MM.1S (cell line): ENCODE results near the gene MED1.
"Not testable (repeated sequence)": the region's sequence is repeated elsewhere in the genome, so short reads cannot be mapped to it uniquely, and the experiment has no call there.

Experiments
- DNase-seq: peaks from one replicate; pipeline ENCODE4 v3.0.0-alpha.2; 2015
- H2AFZ ChIP-seq: fragments of 300-600 bp; sonication (generic); 2 replicates; pipeline ENCODE4 v1.6.0; 2016; ENCODE audit warnings: antibody characterized with exemption, low read length
- H3F3A ChIP-seq: fragments of 300-600 bp; sonication (generic); 2 replicates; pipeline ENCODE4 v1.6.1; 2016; ENCODE audit warnings: mild to moderate bottlenecking, antibody characterized with exemption, low read length, moderate library complexity, mixed read lengths; ENCODE audit not compliant: insufficient read depth
- H3K27ac ChIP-seq: fragments of 300-600 bp; sonication (generic); 2 replicates; pipeline ENCODE4 v1.5.1; 2016; ENCODE audit warnings: mild to moderate bottlenecking, low read length
- H3K27me3 ChIP-seq: fragments of 300-600 bp; sonication (generic); replicated peaks from 2 replicates; pipeline ENCODE4 v1.6.0; 2016; ENCODE audit warnings: low read length; ENCODE audit not compliant: insufficient read depth
- H3K36me3 ChIP-seq: fragments of 300-600 bp; sonication (generic); replicated peaks from 2 replicates; pipeline ENCODE4 v1.6.1; 2016; ENCODE audit warnings: mild to moderate bottlenecking, low read length, mixed read lengths; ENCODE audit not compliant: insufficient read depth
- H3K4me1 ChIP-seq: fragments of 300-600 bp; sonication (generic); 2 replicates; pipeline ENCODE4 v1.6.1; 2016; ENCODE audit warnings: low read length, mixed read lengths
- H3K4me2 ChIP-seq: fragments of 300-600 bp; sonication (generic); 2 replicates; pipeline ENCODE4 v1.6.0; 2016; ENCODE audit warnings: low read depth, low read length
- H3K4me3 ChIP-seq: fragments of 300-600 bp; sonication (generic); 2 replicates; pipeline ENCODE4 v1.5.1; 2016; ENCODE audit warnings: low read length, mixed read lengths
- H3K79me2 ChIP-seq: fragments of 300-600 bp; sonication (generic); 2 replicates; pipeline ENCODE4 v1.6.1; 2016; ENCODE audit warnings: mixed run types, low read length, mixed read lengths
- H3K9ac ChIP-seq: fragments of 300-600 bp; sonication (generic); 2 replicates; pipeline ENCODE4 v1.6.1; 2016; ENCODE audit warnings: low read length, mixed read lengths
- H3K9me2 ChIP-seq: fragments of 300-600 bp; sonication (generic); replicated peaks from 2 replicates; pipeline ENCODE4 v1.6.1; 2016; ENCODE audit warnings: mild to moderate bottlenecking, low read length, mixed read lengths; ENCODE audit not compliant: insufficient read depth
- H3K9me3 ChIP-seq: fragments of 300-600 bp; sonication (generic); replicated peaks from 2 replicates; pipeline ENCODE4 v1.6.1; 2016; ENCODE audit warnings: mild to moderate bottlenecking, low read length, mixed read lengths; ENCODE audit not compliant: insufficient read depth
- H4K20me1 ChIP-seq: fragments of 300-600 bp; sonication (generic); 2 replicates; pipeline ENCODE4 v1.6.1; 2016; ENCODE audit warnings: mild to moderate bottlenecking, low read length, moderate library complexity, mixed read lengths; ENCODE audit not compliant: insufficient read depth
- CTCF ChIP-seq: fragments of 300-600 bp; sonication (generic); IDR thresholded peaks from 2 replicates; pipeline ENCODE4 v1.5.1; 2016; ENCODE audit warnings: antibody characterized with exemption, low read length, mixed read lengths
- EZH2 ChIP-seq: fragments of 300-600 bp; sonication (generic); optimal IDR thresholded peaks from 2 replicates; pipeline ENCODE3; 2017; ENCODE audit warnings: low read depth, mild to moderate bottlenecking, antibody characterized with exemption, low read length, mixed read lengths
- EZH2phosphoT487 ChIP-seq: fragments of 300-600 bp; sonication (generic); IDR thresholded peaks from 2 replicates; pipeline ENCODE4 v1.6.1; 2018; ENCODE audit warnings: antibody characterized with exemption, low read length

The MED1 gene

GRCh38 chr17:39450847-39451581 is at the start of gene MED1:
Gene MED1, minus strand, starts transcription at chr17:39451263. Its CDS starts 201 bp downstream, at chr17:39451062.
- Histone ChIP-seq H2AFZ (peak within 1 kb of the TSS; percentile 97), H4K20me1 (no peaks in the 10 kb centered on the region), H3K9me2 (no peaks in the 10 kb centered on the region), H3K9ac (peak within 1 kb of the TSS; percentile 95), H3F3A (peaks cover 3% of the 10 kb centered on the region; the same call in 1 of the 2 replicates), H3K9me3 (no peaks in the 10 kb centered on the region), H3K4me3 (peak within 1 kb of the TSS; percentile 99), H3K79me2 (peaks cover 44% of the 10 kb centered on the region), H3K4me1 (peaks cover 3% of the 10 kb centered on the region), H3K4me2 (peak within 1 kb of the TSS; percentile 86), H3K27me3 (no peaks in the 10 kb centered on the region), H3K27ac (peak within 1 kb of the TSS; percentile 49), H3K36me3 (peaks cover 3% of the 10 kb centered on the region; the same call in 1 of the 2 replicates)
- TF ChIP-seq EZH2 = no peak
- no peak for TF ChIP-seq EZH2phosphoT487
- no peak for TF ChIP-seq CTCF
- peak; percentile 98 for DNase-seq

- not testable (repeated sequence) for H3K27ac ChIP-seq, H3K4me2 ChIP-seq, H3K4me3 ChIP-seq, H3K27me3 ChIP-seq, H4K20me1 ChIP-seq, H3F3A ChIP-seq, H3K79me2 ChIP-seq, DNase-seq, H2AFZ ChIP-seq, H3K9me2 ChIP-seq, H3K9me3 ChIP-seq, H3K36me3 ChIP-seq, H3K9ac ChIP-seq, H3K4me1 ChIP-seq
These were observed 45.9 kb upstream of the MED1 start for GRCh38 chr17:39496921-39497320.

- Histone ChIP-seq H3F3A (no peaks in the 10 kb centered on the region), H3K79me2 (0 out of 2 replicates have a peak, but pooled peaks cover 10% of the 10 kb centered on the region), H3K4me2 (no peak overlapping the region), H3K9me3 (no peaks in the 10 kb centered on the region), H2AFZ (no peak overlapping the region), H4K20me1 (no peaks in the 10 kb centered on the region), H3K36me3 (peaks cover 6% of the 10 kb centered on the region), H3K4me1 (no peaks in the 10 kb centered on the region), H3K4me3 (no peak overlapping the region), H3K9me2 (no peaks in the 10 kb centered on the region), H3K27me3 (no peaks in the 10 kb centered on the region), H3K27ac (no peak overlapping the region), H3K9ac (no peak overlapping the region)
- TF ChIP-seq EZH2 (no peak), EZH2phosphoT487 (no peak), CTCF (no peak)
- DNase-seq = no peak
These were observed 36.9 kb upstream of the MED1 start for GRCh38 chr17:39487946-39488345.

GRCh38 chr17:39487490-39487889 is 36.4 kb upstream of the MED1 start:
- not testable (repeated sequence) for H3K36me3 ChIP-seq, H3K4me3 ChIP-seq, H3K27ac ChIP-seq, H3K4me1 ChIP-seq, H3K79me2 ChIP-seq, H3K27me3 ChIP-seq, DNase-seq, H3K4me2 ChIP-seq, H3K9me2 ChIP-seq, H3F3A ChIP-seq, H2AFZ ChIP-seq, H4K20me1 ChIP-seq, H3K9ac ChIP-seq, H3K9me3 ChIP-seq
